PC-3 (cell line): ENCODE measurements around the gene TUBB1. TPM values are rescaled to one million over a fixed set of nuclear protein-coding genes. Genes with fewer than 3 reads are reported as not detected.

Source experiments
- ATAC-seq: fragments of 200-7000 bp; cut with Tn5 transposase; 2 replicates; pipeline ENCODE4 v1.9.1; 2020; ENCODE audit warnings: mild to moderate bottlenecking, moderate library complexity
- BruUV-seq: library from RNA; stranded (reverse); fragments of 400-500 nt; replicated peaks from 2 replicates; lab custom pipeline; 2021; lab: Mats Ljungman, UMichigan
- CTCF ChIA-PET: fragments of 300-600 bp; sonication (Branson Sonifier 250); formaldehyde crosslinking; loops from one replicate; lab custom pipeline; 2022; ENCODE audit warnings: antibody characterized with exemption; lab: Charles Lee
- POLR2A ChIA-PET: fragments of 300-600 bp; sonication (Branson Sonifier 250); formaldehyde crosslinking; loops from one replicate; lab custom pipeline; 2022; ENCODE audit warnings: antibody characterized with exemption; ENCODE audit not compliant: unreplicated experiment; lab: Charles Lee
- DNase-seq: peaks from one replicate; pipeline ENCODE4 v3.0.0-alpha.2; 2015
- H2AFZ ChIP-seq: fragments of 300-600 bp; sonication (generic); 2 replicates; pipeline ENCODE4 v1.6.0; 2016; ENCODE audit warnings: antibody characterized with exemption, low read length
- H3F3A ChIP-seq: fragments of 300-600 bp; sonication (generic); one replicate; pipeline ENCODE4 v1.6.0; 2017; ENCODE audit warnings: antibody characterized with exemption, low read length, control low read depth, mild to moderate bottlenecking; ENCODE audit not compliant: unreplicated experiment
- H3K27ac ChIP-seq: fragments of 300-600 bp; sonication (generic); 2 replicates; pipeline ENCODE4 v1.5.1; 2016; ENCODE audit warnings: mild to moderate bottlenecking, low read length
- H3K27me3 ChIP-seq: fragments of 300-600 bp; sonication (generic); 2 replicates; pipeline ENCODE4 v1.6.1; 2016; ENCODE audit warnings: low read length, mixed read lengths
- H3K36me3 ChIP-seq: fragments of 300-600 bp; sonication (generic); 2 replicates; pipeline ENCODE4 v1.6.1; 2016; ENCODE audit warnings: low read depth, mixed run types, low read length, mixed read lengths
- H3K4me1 ChIP-seq: fragments of 300-600 bp; sonication (generic); 2 replicates; pipeline ENCODE4 v1.5.1; 2016; ENCODE audit warnings: low read length; ENCODE audit not compliant: insufficient read depth
- H3K4me2 ChIP-seq: fragments of 300-600 bp; sonication (generic); 2 replicates; pipeline ENCODE4 v1.6.0; 2016; ENCODE audit warnings: low read length
- H3K4me3 ChIP-seq: fragments of 300-600 bp; sonication (generic); 2 replicates; pipeline ENCODE4 v1.5.1; 2016; ENCODE audit warnings: mild to moderate bottlenecking, low read length, mixed read lengths
- H3K79me2 ChIP-seq: fragments of 300-600 bp; sonication (generic); 2 replicates; pipeline ENCODE4 v1.6.1; 2017; ENCODE audit warnings: low read length, mixed read lengths
- H3K9ac ChIP-seq: fragments of 300-600 bp; sonication (generic); 2 replicates; pipeline ENCODE4 v1.6.0; 2016; ENCODE audit warnings: mild to moderate bottlenecking, low read length
- H3K9me2 ChIP-seq: fragments of 300-600 bp; sonication (generic); replicated peaks from 2 replicates; pipeline ENCODE4 v1.6.1; 2016; ENCODE audit warnings: mixed run types, low read length, mixed read lengths
- H3K9me3 ChIP-seq: fragments of 300-600 bp; sonication (generic); 2 replicates; pipeline ENCODE4 v1.6.1; 2016; ENCODE audit warnings: low read length, mixed read lengths
- H4K20me1 ChIP-seq: fragments of 300-600 bp; sonication (generic); 2 replicates; pipeline ENCODE4 v1.6.1; 2016; ENCODE audit warnings: low read length, mixed read lengths
- CTCF ChIP-seq: fragments of 300-600 bp; sonication (generic); conservative IDR thresholded peaks from 2 replicates; pipeline ENCODE4 v1.5.1; 2017; ENCODE audit warnings: antibody characterized with exemption, low read depth, mild to moderate bottlenecking, low read length
- EZH2 ChIP-seq: fragments of 300-600 bp; sonication (generic); IDR thresholded peaks from one replicate; pipeline ENCODE4 v1.6.1; 2017; ENCODE audit warnings: antibody characterized with exemption, mild to moderate bottlenecking, low read length; ENCODE audit not compliant: unreplicated experiment
- EZH2phosphoT487 ChIP-seq: fragments of 300-600 bp; sonication (generic); IDR thresholded peaks from 2 replicates; pipeline ENCODE4 v1.6.1; 2018; ENCODE audit warnings: mild to moderate bottlenecking, antibody characterized with exemption, low read length, borderline replicate concordance
- intact Hi-C: fragments of 100-400 bp; cut with micrococcal nuclease; formaldehyde crosslinking; loops from 2 replicates; pipeline ENCODE4 v1.9.0; 2023
- total RNA-seq: library from RNA; depleted of rRNA; stranded (reverse); fragments of >200 nt; gene quantifications from 2 replicates; pipeline ENCODE4 v1.2.3, GENCODE V29; 2014

Gene TUBB1
- total RNA-seq, 1 experiment from 2014 or later, result not detected

- H3K36me3 ChIP-seq, result peaks cover 74% of the 10 kb centered on the region
- H3K9ac ChIP-seq, result no peak overlapping the region
- no peaks in the 10 kb centered on the region for H3K9me3 ChIP-seq
- H3K4me2 ChIP-seq, result no peak overlapping the region
- H3K79me2 ChIP-seq, result peaks cover 47% of the 10 kb centered on the region
- no peak for ATAC-seq
- no peak overlapping the region for H3K27ac ChIP-seq
- intact Hi-C loops, result no loop called here
- no peak overlapping the region for H3K4me3 ChIP-seq
- ChIA-PET CTCF (no interaction called here), POLR2A (no interaction called here)
- H3F3A ChIP-seq, result no peaks in the 10 kb centered on the region
- DNase-seq, result no peak
- no peaks in the 10 kb centered on the region for H3K27me3 ChIP-seq
- TF ChIP-seq EZH2phosphoT487 (no peak), EZH2 (no peak), CTCF (no peak)
- H4K20me1 ChIP-seq, result peaks cover 24% of the 10 kb centered on the region
- no peaks in the 10 kb centered on the region; the same call in 1 of the 2 replicates for H3K4me1 ChIP-seq
- no peaks in the 10 kb centered on the region for H3K9me2 ChIP-seq
- no TSS peak for BruUV-seq
- H2AFZ ChIP-seq, result no peak overlapping the region
Measured at GRCh38 chr20:58987790-58988564, 31.3 kb upstream of the TUBB1 start.

- peaks cover 79% of the 10 kb centered on the region for H3K36me3 ChIP-seq
Measured at GRCh38 chr20:58988565-58988882, 30.7 kb upstream of the TUBB1 start.

More at GRCh38 chr20:58988565-58988882, 30.7 kb upstream of the TUBB1 start:
- H3K9me2 ChIP-seq, result no peaks in the 10 kb centered on the region
- H3K79me2 ChIP-seq, result peaks cover 41% of the 10 kb centered on the region
- no peaks in the 10 kb centered on the region for H3K9me3 ChIP-seq
- H4K20me1 ChIP-seq, result peaks cover 24% of the 10 kb centered on the region
- no peak overlapping the region for H3K9ac ChIP-seq
- ChIA-PET POLR2A (no interaction called here), CTCF (no interaction called here)
- no peak overlapping the region for H3K27ac ChIP-seq
- no peak overlapping the region for H3K4me3 ChIP-seq
- ATAC-seq, result no peak
- intact Hi-C loops, result no loop called here
- no peaks in the 10 kb centered on the region for H3K27me3 ChIP-seq
- no peaks in the 10 kb centered on the region for H3F3A ChIP-seq
- DNase-seq, result no peak
- no peak overlapping the region for H2AFZ ChIP-seq
- TF ChIP-seq CTCF (no peak), EZH2 (no peak), EZH2phosphoT487 (no peak)
- H3K4me1 ChIP-seq, result peaks cover 4% of the 10 kb centered on the region
- no peak overlapping the region for H3K4me2 ChIP-seq
- BruUV-seq, result no TSS peak
